Measurements from ENCODE around the gene TIMM29.

TIMM29 gene

DNA sequence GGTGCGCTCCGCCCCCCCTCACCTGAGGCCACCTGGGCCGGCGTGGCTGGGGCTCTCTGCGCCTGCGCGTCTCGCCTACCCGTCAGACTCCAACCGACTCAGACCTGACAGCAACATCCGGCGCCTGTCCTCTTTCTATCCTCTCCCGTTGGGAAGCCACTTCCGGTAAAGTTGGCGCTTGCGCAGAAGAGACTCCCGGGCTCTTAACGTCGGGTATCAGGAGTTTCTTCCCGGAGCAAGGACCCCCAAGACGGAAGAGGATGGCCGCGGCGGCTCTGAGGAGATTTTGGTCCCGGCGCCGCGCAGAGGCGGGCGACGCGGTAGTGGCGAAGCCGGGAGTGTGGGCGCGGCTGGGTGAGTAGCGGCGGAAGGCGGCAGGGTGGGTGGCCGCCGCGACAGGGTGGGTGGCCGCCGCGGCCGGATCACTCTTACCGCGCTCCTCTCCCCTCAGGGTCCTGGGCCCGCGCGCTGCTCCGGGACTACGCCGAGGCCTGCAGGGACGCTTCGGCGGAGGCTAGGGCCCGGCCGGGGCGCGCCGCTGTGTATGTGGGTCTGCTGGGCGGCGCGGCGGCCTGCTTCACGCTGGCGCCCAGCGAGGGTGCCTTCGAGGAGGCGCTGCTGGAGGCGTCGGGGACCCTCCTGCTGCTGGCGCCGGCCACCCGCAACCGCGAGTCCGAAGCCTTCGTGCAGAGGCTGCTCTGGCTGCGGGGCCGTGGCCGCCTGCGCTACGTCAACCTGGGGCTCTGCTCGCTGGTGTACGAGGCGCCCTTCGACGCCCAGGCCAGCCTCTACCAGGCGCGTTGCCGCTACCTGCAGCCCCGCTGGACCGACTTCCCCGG is at the start of gene TIMM29, which contains the start of gene YIPF2:
Gene TIMM29, plus strand, starts transcription at position 249 of the 839 bp plus-strand sequence. Its CDS starts 12 bp downstream, at position 261.
Gene YIPF2, minus strand, starts transcription at position 77 of the 839 bp plus-strand sequence. CDS start 229 bp downstream, outside the sequence.
- DNase-seq = peak; percentile 32 to 98 (median 94)

DNA sequence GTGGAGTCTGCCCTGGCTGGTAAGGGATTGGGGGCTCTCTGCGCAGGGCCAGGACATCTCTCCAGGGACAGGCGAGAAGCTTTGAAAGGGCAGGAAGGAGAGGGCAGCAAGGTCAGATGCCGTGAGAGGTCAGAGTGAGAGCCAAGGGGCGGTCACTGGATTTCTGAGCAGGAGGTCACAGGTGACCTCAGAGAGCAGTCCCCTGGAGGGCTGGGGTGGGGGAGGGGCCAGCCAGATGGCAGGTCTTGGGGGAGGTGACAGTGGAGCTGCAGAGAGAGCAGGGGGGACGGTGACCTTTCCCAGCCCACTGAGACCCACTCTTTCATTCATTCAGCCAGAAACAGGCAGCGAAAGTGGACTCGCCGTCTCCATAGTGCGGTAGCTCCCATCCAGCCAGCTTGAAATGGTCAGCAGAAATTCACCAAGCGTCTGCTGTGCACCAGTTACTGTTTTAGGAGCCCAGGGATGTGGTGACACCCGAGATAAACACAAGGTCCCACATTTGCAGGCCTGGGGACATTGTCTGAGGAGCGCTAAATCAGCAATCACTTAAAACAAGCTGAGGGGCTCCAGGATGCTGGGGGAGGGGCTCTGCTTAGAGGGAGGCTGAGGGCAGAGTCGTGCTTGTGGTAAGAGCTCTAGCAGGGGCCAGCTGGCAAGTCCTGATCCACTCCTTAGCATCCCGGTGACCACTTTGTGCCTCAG is 47.1 kb upstream of the TIMM29 start:
- no peak for DNase-seq

DNA sequence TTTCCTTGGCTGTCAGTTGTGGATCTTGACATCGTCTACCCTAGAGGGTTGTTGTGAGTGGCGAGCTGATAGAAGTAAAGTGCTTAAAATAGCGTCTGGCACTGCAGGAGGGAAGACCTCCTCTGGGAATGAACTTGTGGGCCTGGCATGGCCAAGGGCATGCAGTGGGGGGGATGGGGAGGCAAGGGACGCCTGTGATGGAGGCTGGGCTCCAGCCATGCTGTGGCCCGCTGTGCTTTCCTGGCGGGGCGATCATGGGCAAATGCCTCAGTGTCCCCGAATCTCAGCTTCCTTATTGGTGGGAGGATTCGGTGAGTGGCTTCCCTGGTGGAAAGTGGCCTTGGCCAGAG is 46.5 kb upstream of the TIMM29 start:
- DNase-seq = no peak

GRCh38 chr19:10884274-10884673 is 44.3 kb upstream of the TIMM29 start:
- no peak for DNase-seq

DNA sequence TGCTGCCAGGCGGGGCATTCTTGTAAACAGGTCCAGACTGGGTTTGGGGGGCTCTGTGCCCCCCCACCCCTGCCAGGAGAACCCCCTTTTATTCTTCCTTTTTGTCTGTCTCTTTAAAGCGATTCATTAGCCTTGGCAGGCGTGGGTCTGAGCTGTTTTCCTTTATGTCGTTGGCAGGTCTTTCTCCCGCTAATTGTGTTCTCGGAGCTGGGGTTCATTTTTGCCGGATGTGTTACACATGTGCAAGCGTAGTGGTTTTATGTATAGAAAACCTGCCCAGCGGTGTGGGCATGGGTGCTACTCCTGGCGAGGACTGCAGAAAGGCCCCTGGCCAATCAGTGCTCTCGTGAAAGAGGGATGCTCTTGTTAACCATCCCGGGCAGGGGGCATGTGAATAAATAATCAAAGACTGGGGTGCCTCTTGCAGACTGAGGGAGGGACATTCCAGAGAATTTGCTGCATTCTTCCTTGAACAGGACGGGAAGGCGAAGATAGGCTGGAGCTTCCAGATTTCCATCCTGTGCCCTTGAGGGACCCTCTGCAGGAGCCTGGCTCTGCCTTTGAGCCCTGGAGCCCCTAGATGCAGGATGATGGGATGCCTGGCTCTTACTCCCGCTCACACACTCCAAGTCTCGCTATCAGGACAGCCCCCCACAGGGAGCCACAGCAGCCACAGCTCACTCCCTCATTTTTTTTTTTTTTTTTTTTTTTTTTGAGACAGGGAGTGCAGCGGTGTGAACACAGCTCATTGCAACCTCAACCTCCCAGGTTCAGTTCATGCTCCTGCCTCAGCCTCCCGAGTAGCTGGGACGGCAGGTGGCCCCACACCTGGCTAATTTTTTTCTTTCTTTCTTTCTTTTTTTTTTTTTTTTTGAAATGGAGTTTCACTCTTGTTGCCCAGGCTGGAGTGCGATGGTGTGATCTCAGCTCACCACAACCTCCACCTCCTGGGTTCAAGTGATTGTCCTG is 43.1 kb upstream of the TIMM29 start:
- DNase-seq = peak in 1 of 56 donors; percentile 9

DNA sequence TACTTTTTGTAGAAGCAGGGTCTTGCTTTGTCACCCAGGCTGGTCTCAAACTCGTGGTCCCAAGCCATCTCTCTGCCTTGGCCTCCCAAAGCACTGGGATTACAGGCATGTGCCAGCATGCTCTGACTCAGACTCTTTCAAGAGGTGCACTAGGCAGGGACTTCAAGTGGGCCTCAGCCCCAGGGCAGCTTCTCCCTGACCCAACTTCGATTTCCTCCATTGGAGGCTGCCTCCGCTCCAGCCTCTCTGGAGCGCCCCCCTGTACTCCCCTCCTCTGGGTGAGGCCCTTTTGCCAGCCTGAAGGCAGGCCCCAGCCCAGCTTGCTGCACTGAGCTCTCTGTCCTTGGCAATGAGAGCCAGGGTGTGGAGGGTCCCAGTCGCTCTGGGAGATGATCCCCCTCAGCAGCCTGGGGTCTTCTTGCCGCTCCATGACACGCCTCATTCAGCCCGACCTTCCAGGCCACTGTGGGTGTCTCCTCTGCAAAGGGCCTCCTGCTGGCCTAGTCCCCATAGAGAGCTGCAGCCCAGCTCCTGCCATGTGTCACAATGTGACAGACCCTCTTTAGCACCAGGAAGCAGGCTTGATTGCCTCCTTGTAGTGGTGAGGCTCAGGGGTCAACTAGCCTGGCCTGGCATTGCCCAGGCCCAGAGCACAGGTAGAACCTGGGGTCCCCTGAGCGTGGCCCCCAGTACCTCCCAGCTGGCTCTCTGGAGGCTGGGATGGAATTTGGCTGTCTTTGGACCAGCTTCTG is 40.8 kb upstream of the TIMM29 start:
- no peak for DNase-seq

DNA sequence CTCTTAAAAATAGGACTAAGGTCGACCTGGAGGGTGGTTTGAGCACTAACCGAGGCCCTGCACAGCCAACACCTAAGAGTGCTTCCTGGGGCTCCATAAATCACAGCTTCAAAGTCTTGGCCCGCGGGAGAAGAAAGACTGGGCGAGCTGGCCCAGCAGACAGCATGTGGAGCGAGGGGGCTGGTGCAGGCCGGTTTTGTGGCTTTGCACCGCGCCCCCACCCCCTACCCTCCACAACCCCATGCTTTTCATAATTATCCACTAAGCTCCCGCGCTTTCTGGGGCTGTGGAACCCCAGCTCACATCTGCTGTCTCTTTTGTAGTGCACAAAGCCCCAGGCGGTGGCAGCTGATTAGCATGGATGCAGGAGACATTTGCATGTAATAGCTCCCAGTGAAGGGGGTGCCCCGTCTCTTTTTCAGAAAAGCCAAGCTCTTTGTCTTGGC is 40.2 kb upstream of the TIMM29 start:
- peak in 3 of 56 donors; percentile 14 to 20 (median 18) for DNase-seq

DNA sequence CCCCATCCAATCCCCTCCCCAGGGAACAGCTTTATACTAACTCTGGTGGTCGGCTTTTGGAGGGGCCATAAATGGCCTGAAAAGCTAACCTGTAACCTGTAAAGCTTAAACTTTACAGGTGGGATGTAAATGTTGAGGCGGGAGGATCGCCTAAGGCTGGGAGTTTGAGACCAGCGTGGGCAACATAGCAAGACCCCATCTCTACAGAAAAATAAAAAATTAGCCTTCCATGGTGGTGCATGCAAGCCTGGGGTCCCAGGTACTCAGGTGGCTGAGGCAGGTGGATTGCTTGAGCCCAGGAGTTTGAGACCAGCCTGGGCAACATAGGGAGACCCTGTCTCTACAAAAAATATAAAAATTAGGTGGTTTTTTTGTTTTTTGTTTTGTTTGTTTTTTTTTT is 38.7 kb upstream of the TIMM29 start:
- DNase-seq = no peak

- DNase-seq = peak in 8 of 56 donors; percentile 17 to 37 (median 31)
Observed at GRCh38 chr19:10891405-10892086, 37.1 kb upstream of the TIMM29 start.

GRCh38 chr19:10892256-10892655 is 36.4 kb upstream of the TIMM29 start:
- DNase-seq = no peak

GRCh38 chr19:10894911-10895213 is 33.7 kb upstream of the TIMM29 start:
- DNase-seq = no peak

- DNase-seq = no peak
Observed at GRCh38 chr19:10895363-10895762, 33.2 kb upstream of the TIMM29 start.

DNA sequence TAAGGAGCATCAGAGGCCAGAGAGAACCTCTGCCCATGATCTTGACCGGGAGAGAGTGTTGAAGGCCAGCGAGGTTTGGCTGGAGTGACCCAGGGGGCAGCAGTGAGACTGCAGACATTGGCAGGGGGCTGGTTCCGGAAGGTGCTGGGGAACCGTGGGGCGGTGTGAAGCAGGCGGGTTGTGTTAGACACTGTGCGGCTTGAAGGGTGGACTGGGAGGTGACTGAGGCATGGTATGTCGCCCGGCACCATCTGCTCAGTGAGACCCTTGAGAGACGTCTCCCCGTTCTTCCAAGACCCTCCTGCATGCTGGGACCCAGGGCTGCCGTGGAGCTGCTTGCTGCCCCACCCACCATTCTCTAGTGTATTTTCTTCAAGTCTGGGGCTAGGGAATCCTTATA is 32.7 kb upstream of the TIMM29 start:
- no peak for DNase-seq

DNA sequence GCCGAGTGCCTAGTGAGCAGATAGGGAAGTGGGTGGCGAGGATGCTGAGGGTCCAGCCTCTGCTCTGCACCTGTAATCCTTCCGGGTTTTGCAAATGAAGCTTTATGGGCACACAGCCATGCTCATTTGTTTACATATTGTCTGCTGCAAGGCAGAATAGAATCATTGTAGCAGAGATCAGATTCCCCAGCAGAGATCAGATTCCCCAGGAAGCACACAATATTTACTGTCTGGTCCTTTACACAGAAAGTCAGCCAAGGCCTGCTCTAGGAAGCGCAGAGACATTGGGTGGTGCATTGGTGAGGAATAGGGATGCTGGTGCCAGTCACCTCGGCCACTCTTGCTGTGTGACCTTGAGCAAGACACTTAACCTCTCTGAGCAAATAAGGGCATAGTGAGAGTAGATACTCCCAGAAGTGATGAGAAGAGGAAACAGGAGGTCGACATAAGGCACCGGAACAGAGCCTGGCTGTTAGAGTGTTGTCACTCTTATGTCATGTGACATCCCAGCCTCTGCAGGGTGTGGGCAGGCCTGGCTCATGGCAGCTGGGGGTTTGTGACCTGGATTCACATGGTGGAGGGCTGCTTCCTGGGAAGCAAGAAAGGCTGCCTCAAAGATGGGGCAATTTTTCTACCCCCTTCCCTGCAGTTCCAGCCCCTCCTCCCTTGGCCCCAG is 31.6 kb upstream of the TIMM29 start:
- DNase-seq = no peak

DNA sequence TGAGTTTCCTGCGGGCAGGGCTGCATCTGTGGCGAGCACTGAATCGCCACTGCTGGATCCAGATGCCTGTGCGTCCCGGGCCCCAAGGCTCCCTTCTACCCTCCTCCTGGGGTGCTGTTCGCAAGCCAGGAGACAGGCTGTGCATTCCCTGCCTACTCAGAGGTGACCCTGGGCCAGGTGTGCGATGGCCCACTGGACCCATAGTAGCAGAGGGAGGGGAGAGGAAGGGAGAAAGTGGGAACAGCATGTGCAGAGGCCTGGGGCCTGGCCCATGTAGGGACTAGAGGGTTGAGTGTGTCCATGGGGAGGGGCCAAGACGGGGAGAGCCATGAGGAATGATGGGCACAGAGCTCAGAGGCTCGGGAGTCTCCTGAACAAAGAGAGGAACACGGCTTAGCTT is 30.0 kb upstream of the TIMM29 start:
- DNase-seq = no peak

DNA sequence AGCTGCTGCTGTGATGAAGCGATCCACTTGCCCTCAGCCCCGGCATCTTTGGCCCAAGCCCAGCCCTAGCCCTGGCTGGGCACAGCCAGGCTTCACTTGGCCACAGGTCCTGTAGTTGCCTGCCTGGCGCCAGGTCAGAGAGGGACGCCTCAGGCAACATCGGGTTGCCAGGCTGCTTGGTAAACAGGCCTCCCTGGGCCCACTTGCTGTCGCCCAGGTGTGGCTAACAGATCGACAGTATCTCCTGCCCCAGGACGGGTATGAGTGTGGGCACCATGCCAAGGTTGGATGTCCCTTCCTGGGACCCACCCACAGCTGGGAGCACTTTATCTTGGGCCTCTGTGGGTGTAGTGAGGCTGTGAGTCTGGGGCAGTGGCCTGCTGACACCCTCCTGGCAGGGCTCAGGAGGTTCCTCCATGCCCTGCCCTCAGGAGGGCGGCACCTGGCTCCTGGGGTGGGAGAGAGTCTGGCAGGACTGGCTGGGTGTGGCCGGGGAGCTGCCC is 29.4 kb upstream of the TIMM29 start:
- DNase-seq = peak in 18 of 56 donors; percentile 8 to 56 (median 28)

GRCh38 chr19:10907925-10908324 is 20.7 kb upstream of the TIMM29 start:
- DNase-seq = no peak

GRCh38 chr19:10908380-10908960 is 20.1 kb upstream of the TIMM29 start:
- no peak for DNase-seq
